Astrocyte (in vitro differentiated cells and primary cell): Measurements from ENCODE around the gene CDH24.

Source experiments
- CTCF ChIP-seq: IDR thresholded peaks from 2 replicates; pipeline ENCODE4 v1.5.1; 2011; ENCODE audit warnings: low read depth, mild to moderate bottlenecking, inconsistent platforms, low read length, moderate library complexity; ENCODE audit not compliant: insufficient read depth
- EZH2 ChIP-seq: IDR thresholded peaks from 2 replicates; pipeline ENCODE4 v1.6.1; 2012; ENCODE audit warnings: mild to moderate bottlenecking, low read length, inconsistent platforms; ENCODE audit not compliant: insufficient read depth

GRCh38 chr14:23070262-23071129 is 13.2 kb upstream of the CDH24 start:
- TF ChIP-seq CTCF, result no peak
- TF ChIP-seq EZH2, result no peak
